Astrocyte of the spinal cord (primary cell): ENCODE results near the gene FMN1.

ENCODE experiments used
- DNase-seq: peaks from one replicate; pipeline ENCODE4 v3.0.0; 2011; ENCODE audit warnings: low read depth, low spot score
- H3K4me3 ChIP-seq: 2 replicates; pipeline ENCODE4 v1.5.1; 2011; ENCODE audit warnings: low read depth, mild to moderate bottlenecking, low read length, moderate library complexity
- in situ Hi-C: cut with HindIII; loops from 2 replicates; pipeline ENCODE4 v1.10.0; 2017; ENCODE audit warnings: low sequenced_read_pairs
- TF ChIP-seq, protein P1 (sequence below): IDR thresholded peaks from 2 replicates; pipeline ENCODE4 v1.5.1; 2012; ENCODE audit warnings: low read depth, mild to moderate bottlenecking, low read length, inconsistent platforms

Gene FMN1

GRCh38 chr15:33089165-33089877, 105.2 kb downstream of the FMN1 start:
- in situ Hi-C loops = no loop called here
- no peak overlapping the region for H3K4me3 ChIP-seq
- TF ChIP-seq, protein P1, sequence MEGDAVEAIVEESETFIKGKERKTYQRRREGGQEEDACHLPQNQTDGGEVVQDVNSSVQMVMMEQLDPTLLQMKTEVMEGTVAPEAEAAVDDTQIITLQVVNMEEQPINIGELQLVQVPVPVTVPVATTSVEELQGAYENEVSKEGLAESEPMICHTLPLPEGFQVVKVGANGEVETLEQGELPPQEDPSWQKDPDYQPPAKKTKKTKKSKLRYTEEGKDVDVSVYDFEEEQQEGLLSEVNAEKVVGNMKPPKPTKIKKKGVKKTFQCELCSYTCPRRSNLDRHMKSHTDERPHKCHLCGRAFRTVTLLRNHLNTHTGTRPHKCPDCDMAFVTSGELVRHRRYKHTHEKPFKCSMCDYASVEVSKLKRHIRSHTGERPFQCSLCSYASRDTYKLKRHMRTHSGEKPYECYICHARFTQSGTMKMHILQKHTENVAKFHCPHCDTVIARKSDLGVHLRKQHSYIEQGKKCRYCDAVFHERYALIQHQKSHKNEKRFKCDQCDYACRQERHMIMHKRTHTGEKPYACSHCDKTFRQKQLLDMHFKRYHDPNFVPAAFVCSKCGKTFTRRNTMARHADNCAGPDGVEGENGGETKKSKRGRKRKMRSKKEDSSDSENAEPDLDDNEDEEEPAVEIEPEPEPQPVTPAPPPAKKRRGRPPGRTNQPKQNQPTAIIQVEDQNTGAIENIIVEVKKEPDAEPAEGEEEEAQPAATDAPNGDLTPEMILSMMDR = no peak
- DNase-seq = no peak

DNA sequence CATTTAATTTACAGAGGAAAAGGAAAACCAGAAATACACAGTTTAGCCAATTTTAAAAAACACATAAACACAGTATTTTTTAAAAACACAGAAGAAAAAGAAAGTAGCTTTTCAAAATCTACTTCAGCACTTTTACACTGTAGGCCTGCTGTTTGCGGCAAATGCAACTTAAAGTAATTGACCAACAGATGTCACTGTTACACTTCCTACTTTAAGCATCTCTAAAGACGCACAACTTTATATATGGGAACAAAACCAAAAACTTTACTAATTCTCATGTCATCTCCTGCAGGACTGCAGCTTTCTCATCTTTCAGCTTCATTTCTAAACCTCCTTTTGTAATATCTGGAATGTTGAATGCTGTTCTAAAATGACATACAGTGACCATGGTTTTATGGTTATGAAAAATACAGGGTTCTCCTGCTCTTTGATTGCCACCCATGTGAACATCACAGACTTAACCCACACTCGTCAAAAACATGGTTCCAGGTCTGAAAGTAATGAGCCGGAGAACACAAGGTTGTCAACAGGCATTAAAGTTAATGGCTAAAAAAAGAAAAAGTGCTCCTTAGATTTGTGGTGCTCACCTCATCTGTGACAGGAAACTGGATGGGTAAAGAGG, 107.9 kb downstream of the FMN1 start:
- DNase-seq = peak; percentile 82

DNA sequence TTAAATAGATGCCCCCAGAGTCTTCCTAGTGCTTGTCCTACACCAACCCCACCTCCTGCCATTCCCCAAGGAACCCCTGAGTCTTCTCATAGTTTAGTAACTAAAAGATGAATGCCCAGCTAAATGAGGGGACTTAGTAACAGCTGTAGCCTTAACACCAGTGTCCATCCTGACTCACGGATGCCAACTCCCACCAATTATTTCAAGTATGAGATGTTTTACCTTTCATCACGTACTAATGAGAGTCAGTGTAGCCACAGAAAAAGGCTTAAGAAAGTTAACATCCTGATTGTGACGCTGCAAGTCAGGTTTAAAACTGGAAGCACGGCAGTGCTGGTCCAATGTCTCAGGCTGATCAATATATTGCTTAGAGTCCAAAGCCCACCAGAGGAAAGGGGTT, 109.9 kb downstream of the FMN1 start:
- DNase-seq = no peak
- H3K4me3 ChIP-seq = no peak overlapping the region
- TF ChIP-seq, protein P1 = no peak
- in situ Hi-C loops = no loop called here

More for the DNA sequence above, 107.9 kb downstream of the FMN1 start:
- H3K4me3 ChIP-seq = no peak overlapping the region
- in situ Hi-C loops = no loop called here
- TF ChIP-seq, protein P1 = peak; percentile 65

GRCh38 chr15:33083232-33084081, 111.1 kb downstream of the FMN1 start:
- TF ChIP-seq, protein P1 = no peak
- in situ Hi-C loops = no loop called here
- H3K4me3 ChIP-seq = no peak overlapping the region
- peak; percentile 67 for DNase-seq

- DNase-seq = no peak
- no peak overlapping the region for H3K4me3 ChIP-seq
- TF ChIP-seq, protein P1 = no peak
- in situ Hi-C loops = no loop called here
Measured at GRCh38 chr15:33080006-33080405, 114.5 kb downstream of the FMN1 start.

DNA sequence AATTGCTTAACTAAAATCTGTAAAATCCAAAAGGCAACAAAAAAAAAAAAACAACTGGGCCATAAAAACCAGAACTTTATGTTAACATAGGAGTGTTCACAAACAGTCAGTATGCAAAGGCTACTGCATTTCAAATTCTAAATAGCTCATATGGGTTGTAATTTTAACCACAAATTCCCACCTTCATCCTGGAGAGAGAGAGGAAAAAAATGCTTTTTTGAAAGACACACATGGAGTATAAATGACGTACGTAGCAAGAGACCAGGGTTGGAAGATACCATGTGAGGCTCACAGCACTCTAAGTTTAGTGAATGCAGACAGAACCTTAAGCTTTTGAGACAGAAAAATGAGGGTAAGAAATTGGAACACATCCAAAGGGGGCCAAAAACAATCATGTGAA, 115.9 kb downstream of the FMN1 start:
- in situ Hi-C loops = no loop called here
- TF ChIP-seq, protein P1 = no peak
- no peak for DNase-seq
- no peak overlapping the region for H3K4me3 ChIP-seq
